Measurements from ENCODE around the gene ZNF638.

- no peak for TF ChIP-seq CTCF (IDR thresholded peaks at IDR 0.05; ENCODE audit: control extremely low read depth in 1 of 3, insufficient read depth in 1 of 3, low read depth in 1 of 3, low read length in 3 of 3)
- no peak for TF ChIP-seq TAF1 (IDR thresholded peaks at IDR 0.05; ENCODE audit: low read depth, low read length)
- peak; percentile 41 for TF ChIP-seq RNF2 (IDR thresholded peaks at IDR 0.05; ENCODE audit: borderline replicate concordance, low read depth, low read length, missing control alignments, poor library complexity, severe bottlenecking)
- no peak for TF ChIP-seq KDM1A (IDR thresholded peaks at IDR 0.05; ENCODE audit: borderline replicate concordance, low read length)
- TF ChIP-seq RAD21 (IDR thresholded peaks at IDR 0.05 in 1 of 2, conservative IDR thresholded peaks at IDR 0.05 in 1 of 2; ENCODE audit: low read depth in 2 of 2, low read length in 2 of 2): no peak
- TF ChIP-seq JUN (IDR thresholded peaks at IDR 0.05; ENCODE audit: low read depth, low read length): no peak
These were observed 134.3 kb downstream of the ZNF638 start for GRCh38 chr2:71465961-71466300.

All from H1 (cell line).